VCaP (cell line): ENCODE data around the gene PKIB.

ENCODE experiments used
- H3K27ac ChIP-seq: fragments of 450-650 bp; 2 replicates; pipeline ENCODE4 v1.5.1; 2017
- CTCF ChIP-seq: fragments of 450-650 bp; conservative IDR thresholded peaks from 2 replicates; pipeline ENCODE4 v1.5.1; 2017; ENCODE audit warnings: mild to moderate bottlenecking, moderate library complexity

The PKIB gene

GRCh38 chr6:122677406-122677805 lies 67.2 kb downstream of the PKIB start:
- no peak for TF ChIP-seq CTCF
- no peak overlapping the region for H3K27ac ChIP-seq

GRCh38 chr6:122678841-122679240 lies 68.6 kb downstream of the PKIB start:
- H3K27ac ChIP-seq = no peak overlapping the region
- TF ChIP-seq CTCF = no peak

GRCh38 chr6:122681705-122682104 lies 71.5 kb downstream of the PKIB start:
- H3K27ac ChIP-seq = no peak overlapping the region
- no peak for TF ChIP-seq CTCF

DNA sequence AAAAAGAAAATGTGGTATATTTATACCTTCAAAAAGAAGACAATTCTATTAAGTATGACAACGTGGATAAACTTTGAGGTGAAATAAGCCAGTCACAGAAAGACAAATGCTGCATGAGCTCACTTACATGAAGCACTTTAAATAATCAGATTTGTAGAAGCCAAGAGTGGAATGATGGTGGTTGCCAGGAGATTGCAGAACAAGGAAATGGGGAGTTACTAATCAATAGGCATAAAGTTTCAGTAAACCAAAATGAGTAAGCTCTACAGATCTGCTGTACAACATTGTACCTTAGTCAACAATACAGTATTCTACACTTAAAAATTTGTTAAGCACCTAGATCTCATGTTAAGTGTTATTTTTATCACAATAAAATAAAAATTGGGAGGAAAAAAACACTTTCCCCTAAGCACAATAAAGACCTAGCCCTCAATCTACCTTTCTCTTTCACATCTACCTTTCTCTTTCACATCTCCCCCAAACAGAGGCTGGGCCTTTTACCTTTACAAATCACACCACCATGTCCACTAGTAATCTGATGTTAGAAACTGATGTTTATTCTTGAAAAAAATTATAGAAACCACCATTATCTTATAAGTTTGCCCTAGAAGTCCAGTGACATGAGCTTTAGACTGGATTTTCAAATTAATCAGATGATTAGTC lies 73.9 kb downstream of the PKIB start:
- TF ChIP-seq CTCF = no peak
- H3K27ac ChIP-seq = no peak overlapping the region

DNA sequence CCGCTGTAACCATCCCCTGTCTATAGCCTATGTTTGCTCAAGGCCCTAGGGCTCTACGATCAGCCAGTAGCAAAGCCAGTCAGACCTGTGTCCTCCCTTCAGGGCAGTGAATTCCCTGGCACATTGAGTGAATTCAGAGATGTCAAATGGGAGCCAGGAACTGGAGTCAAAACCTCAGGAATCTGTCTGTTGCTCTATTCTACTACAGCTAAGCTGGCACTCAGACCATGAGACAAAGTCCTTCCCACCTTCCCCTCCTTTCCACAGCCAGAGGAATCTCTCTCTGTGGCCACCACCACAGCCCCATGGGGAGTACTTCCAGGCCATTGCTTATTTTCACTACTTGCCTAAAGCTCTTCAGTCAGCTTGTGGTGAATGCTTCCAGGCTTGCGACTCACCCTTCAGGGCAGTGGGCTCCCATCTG lies 82.0 kb downstream of the PKIB start:
- TF ChIP-seq CTCF = no peak
- H3K27ac ChIP-seq = no peak overlapping the region

DNA sequence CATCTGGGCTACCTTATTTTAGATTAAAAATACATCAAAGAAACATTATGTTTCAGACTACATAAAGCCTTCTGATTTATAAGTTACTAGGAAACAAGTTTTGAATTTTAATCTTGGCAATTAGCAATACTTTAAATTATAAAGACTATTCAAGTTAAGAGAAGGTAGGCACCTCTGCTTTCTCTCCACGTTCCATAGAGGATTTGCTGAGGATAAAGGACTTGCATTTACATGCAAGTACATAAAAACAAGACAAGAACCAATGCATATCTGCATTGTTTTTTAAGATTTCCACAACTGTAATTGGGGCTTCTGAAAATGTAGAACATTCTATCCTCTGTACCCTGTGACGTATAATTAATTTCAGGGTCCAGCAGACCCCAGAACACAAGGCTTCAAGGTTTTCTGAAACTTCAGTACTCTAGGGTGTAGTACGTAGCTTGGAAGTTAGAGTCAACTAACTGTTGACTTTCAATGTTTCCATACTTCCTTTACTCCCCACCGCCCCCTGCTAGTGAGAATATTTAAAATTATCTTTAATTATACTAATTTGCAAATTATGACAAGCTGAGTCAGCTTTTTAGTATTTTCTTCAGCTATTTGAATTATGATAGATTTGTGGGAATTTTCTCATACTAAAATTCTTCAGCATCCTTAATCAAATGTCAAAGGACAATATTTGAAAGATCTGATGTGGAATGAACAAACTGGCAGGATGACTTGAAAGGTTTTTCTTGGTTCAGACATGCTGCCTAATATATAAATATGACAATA lies 82.8 kb downstream of the PKIB start:
- no peak overlapping the region for H3K27ac ChIP-seq
- no peak for TF ChIP-seq CTCF

GRCh38 chr6:122694075-122694474 lies 83.9 kb downstream of the PKIB start:
- H3K27ac ChIP-seq = no peak overlapping the region
- no peak for TF ChIP-seq CTCF
